Tongue (tissue), 2 donors: Measurements from ENCODE around the gene ASB10. TPM values are rescaled to one million over a fixed set of nuclear protein-coding genes. Genes with fewer than 3 reads are reported as not detected.
A peak's percentile ranks its signal among the peaks of the same experiment; 100 is the strongest.

ENCODE experiments used
- DNase-seq: peaks from one replicate; pipeline ENCODE4 v3.0.0-alpha.2; 2015
- total RNA-seq: library from RNA; depleted of rRNA; stranded (reverse); fragments of >200 nt; gene quantifications from one replicate; pipeline ENCODE4 v1.2.3, GENCODE V29; 2014

Gene ASB10
- total RNA-seq, result 4.9 TPM

GRCh38 chr7:151186640-151187408 is at the start of gene ASB10:
Gene ASB10 (minus strand): TSS chr7:151187250. CDS start chr7:151187130, 120 bp downstream.
- no peak for DNase-seq

- DNase-seq, result no peak
These were observed 49.4 kb upstream of the ASB10 start for GRCh38 chr7:151236406-151236805.

DNA sequence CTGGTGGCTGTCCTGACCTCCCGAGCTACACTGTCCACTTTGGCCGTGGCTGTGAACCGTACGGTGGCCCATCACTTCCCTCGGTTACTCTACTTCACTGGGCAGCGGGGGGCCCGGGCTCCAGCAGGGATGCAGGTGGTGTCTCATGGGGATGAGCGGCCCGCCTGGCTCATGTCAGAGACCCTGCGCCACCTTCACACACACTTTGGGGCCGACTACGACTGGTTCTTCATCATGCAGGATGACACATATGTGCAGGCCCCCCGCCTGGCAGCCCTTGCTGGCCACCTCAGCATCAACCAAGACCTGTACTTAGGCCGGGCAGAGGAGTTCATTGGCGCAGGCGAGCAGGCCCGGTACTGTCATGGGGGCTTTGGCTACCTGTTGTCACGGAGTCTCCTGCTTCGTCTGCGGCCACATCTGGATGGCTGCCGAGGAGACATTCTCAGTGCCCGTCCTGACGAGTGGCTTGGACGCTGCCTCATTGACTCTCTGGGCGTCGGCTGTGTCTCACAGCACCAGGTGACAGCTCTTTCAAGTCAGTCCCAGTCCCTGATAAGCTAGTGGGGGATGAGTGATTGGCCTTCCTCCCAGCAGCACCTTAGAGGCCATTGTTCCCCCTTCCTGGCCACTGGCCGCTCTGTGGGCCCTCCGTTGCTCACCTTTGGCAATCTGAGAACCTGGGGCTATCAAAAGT is 48.2 kb upstream of the ASB10 start:
- no peak for DNase-seq

- no peak for DNase-seq
These were observed 46.8 kb upstream of the ASB10 start for GRCh38 chr7:151233804-151234203.

GRCh38 chr7:151232917-151233701 is 46.1 kb upstream of the ASB10 start:
- peak; percentile 38 for DNase-seq

DNA sequence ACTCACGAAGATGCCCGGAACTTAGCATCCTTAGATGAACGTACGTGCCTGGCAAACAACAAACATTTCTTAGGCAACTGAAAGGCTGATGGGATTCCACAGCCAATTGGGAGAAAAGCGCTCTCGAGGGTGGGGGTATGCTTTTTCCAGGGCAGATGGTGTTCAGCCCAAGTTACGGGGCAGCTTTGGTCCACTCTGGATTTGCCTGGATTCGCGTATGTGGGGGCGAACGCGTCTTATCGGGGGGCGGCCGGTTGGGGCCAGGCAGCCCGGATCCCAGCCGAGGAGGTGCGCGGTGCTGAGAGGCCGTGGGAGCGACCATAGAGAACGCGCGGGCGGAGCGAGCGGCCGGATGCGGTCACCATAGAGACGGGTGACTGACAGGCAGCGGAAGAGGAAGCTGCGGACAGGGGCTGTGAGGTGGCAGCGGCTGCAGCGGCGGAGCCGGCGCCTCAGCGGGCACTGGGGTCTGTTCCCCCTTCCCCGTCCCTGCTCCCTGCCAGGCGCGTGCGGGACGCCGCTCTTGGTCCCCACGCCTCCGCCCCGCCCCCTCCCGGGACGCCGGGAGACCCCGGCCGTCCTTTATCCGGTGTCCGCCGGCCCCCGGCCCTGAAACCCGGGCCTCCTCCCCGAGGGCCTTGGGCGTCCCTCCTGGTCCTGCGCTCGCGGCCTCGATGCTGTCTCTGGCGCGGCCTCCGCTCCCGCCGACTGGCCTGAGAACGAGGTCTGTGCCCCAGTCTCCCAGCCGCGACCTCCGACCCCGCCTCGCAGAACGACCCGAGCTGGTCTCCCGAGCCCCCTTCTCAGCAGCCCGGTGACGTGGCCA is 45.3 kb upstream of the ASB10 start, which contains the start of gene CHPF2:
Gene CHPF2, plus strand, starts transcription at position 393 of the 826 bp plus-strand sequence. CDS start 1,529 bp downstream, outside the sequence.
- peak; percentile 93 for DNase-seq

GRCh38 chr7:151231080-151231479 is 44.0 kb upstream of the ASB10 start:
- no peak for DNase-seq

DNA sequence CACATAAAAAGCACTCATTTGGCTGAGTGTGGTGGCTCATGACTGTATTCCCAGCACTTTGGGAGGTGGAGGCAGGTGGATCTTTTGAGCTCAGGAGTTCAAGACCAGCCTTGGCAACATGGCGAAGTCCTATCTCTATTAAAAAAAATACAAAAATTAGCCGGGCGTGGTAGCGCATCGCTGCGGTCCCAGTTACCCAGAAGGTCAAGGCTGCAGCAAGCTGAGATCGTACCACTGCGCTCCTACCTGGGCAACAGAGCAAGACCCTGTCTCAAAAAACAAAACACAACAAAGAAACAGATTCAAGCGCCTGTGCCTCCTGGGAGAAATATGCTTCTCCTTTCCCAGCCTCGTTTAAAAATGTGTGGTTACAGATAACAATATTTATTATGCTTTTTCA is 42.2 kb upstream of the ASB10 start:
- DNase-seq, result no peak

DNA sequence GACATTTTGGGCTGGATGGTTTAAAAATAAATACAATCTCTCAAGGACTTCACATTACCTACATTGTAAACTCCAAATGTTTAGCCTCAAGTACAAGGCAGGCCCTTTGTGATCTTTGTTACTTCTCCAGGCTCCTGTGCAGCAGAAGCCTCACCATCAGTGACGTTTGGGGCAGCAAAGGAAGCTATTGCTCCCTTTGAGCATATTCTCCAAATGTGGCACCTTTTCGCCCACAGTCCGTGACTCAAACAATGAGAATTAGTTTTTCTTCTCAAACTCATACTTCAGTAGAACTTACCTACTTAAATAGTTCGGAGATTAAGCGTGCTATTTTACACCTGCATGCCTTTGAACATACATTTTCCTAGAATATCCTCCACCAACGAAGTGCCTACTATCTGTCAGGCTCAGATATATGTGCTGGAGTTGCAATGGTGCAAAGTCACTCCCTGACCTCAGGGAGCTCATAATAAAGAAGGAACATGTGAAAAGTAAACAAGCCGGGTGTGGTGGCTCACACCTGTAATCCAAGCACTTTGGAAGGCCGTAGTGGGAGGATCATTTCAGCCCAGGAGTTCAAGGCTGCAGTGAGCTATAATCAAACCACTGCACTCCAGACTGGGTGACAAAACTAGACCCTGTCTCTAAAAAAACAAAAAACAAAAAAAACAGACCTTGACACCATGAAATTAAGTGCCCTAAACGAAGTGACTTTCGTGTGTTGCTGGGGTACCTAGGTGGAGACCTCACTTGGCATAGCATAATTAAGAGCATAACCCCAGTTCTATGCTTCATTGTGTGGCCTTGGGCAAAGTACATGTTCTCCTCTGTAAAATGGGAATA is 41.2 kb upstream of the ASB10 start:
- no peak for DNase-seq

DNA sequence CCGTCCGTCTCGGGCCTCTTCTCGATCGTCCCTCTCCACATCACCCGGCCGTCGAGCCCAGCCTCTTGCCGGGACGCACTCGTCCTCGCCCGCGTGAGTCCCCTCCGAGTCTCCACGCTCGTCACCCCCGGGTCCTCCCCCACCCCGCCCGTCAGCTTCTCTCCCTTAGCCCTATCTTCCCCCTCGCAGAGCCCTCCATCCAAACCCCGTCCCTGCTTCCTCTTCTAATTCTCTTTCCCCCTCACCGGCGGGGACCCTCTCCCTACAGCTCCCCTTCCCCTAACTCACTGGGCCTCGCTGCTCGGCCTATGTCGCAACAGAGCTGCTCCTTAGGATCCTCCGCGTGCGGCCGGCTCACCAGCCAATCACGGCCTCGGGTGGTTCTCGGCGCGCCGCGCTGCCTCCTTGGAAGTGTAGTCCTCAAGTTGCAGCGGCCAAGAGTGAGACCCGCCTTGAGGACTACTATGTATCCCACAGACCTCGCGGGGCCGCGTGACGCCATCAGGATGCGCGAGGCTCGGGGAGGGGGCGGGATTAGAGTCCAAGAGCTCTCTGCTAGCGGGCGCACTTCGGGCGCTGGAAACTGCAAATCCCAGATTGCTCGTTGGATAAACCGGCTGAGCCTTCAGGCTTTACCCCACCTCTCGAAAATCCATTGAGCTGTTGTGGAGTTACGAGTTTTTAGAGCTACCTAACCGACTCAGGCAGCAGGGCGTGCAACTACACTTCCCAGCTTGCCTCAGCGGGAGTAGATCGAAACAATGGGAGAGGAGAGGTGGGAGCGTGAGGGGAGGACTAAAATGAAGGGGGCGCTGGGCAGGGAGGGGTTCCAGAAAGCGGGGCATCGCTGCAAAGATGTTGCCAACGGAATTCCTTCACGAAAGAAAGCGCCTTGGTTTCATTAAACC is 40.1 kb upstream of the ASB10 start, which contains the start of gene ABCF2:
Gene ABCF2, minus strand, starts transcription at position 331 of the 908 bp plus-strand sequence. CDS start 747 bp downstream, outside the sequence.
- DNase-seq, result peak; percentile 99

DNA sequence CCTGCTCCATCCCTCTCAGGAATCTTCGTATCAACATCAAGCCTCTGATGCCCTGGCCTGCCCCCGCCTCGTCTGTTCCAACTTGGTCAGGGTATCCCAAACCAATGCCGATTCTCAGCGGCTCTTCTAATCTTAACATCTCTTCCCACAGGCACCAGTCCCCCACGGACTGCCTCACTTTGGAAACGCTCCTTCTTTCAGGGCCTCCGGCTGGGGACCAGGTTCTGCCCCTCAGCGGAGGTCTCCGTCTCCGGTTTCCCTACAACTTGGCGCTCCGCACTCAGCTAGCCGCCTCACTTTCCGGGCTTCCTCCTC is 39.5 kb upstream of the ASB10 start:
- no peak for DNase-seq

DNA sequence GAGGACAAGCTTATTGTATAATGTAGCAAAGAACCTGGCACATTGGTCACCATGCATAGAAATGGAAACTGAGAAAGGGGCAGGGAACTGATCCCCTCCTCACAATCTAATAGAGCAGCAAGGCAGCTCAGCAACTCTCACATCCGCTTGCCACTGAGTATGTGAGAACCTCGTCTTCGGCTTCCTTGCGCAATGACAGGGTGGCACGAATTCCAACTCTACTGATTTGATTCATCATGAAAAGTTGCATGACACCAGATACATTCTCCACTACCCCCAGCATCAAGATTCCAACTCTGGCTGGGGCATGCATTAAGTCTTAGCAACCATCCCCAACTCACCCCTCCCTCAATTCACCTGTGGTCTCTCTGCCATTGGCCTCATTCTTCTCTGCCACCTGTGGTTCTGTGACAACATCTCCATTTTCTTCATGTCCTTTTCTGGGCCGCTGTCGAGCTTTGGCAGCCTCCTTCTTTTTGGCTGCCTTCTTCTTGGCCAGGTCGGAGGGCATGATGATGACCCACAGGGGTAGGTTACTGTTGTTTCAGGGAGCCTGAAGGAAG is 39.0 kb upstream of the ASB10 start:
- no peak for DNase-seq

DNA sequence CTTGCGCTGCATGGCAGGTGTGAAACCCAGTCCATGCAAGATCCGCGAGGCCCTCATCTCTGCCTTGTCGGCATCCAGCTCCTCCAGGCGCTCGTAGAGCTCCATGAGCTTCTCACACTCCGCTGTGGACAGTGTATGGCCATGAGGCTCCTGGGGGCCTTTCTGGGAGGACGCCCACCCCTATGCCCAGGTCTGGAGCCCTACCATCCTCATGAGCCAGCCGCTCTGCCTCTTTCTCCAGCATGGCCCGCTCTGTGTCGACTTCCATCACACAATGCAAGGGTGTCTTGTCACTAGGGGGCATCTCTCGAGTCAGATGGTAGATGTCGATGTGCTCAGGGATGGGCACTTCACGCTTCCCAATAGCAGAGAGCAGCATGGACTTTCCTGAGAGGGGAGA is 36.7 kb upstream of the ASB10 start:
- DNase-seq, result no peak

- no peak for DNase-seq
These were observed 31.1 kb upstream of the ASB10 start for GRCh38 chr7:151218170-151218569.

DNA sequence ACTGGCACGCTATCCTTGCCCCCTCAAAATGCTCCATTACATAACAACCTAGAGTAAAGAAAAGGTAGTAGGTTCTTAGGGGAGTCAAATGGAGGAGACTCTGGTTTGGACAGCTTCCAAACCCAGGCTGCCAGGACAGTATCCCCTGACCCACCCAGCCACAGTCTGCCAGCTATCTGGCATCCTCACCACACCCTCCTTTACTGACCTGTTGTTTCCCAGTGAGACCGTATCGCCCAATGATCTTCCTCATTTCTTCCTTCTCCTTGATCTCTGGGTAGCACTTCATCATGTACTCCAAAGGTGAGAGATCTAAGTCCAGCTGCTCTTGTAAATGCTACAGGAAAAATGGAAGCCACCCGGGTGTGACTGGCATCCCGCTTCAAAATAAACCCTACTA is 28.3 kb upstream of the ASB10 start:
- no peak for DNase-seq

- DNase-seq, result no peak
These were observed 26.8 kb upstream of the ASB10 start for GRCh38 chr7:151213826-151214225.

- DNase-seq, result no peak
These were observed 25.6 kb upstream of the ASB10 start for GRCh38 chr7:151212626-151213025.

- DNase-seq, result no peak
These were observed 24.2 kb upstream of the ASB10 start for GRCh38 chr7:151211155-151211772.
